ENCODE data around the gene CPVL. TPM values are rescaled to one million over a fixed set of nuclear protein-coding genes. Genes with fewer than 3 reads are reported as not detected.
"Not testable (repeated sequence)": the region's sequence is repeated elsewhere in the genome, so short reads cannot be mapped to it uniquely, and the experiment has no call there.

The CPVL gene
- total and polyA plus RNA-seq, 2 experiments from 2014 or later, result 31.9 to 37.8 TPM

DNA sequence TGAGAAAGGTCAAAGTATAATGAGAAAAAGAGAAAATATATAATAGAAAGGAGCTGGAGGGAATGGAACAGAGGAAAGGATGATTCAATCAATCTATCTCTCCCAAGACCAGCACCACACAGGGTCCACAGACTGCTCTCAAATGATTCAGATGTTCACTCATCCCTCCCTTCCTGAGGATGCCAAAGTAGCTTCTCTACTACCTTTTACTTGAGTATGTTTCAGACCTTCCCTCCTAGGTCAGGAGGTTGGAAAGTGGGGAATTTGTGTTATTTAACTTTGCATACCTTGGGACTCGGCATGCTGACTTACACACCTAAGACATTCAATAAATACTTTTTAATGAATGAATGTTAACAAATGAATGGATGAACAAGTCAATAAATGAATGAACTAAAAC lies 30.6 kb downstream of the CPVL start (continued):
- TF ChIP-seq, protein P1, sequence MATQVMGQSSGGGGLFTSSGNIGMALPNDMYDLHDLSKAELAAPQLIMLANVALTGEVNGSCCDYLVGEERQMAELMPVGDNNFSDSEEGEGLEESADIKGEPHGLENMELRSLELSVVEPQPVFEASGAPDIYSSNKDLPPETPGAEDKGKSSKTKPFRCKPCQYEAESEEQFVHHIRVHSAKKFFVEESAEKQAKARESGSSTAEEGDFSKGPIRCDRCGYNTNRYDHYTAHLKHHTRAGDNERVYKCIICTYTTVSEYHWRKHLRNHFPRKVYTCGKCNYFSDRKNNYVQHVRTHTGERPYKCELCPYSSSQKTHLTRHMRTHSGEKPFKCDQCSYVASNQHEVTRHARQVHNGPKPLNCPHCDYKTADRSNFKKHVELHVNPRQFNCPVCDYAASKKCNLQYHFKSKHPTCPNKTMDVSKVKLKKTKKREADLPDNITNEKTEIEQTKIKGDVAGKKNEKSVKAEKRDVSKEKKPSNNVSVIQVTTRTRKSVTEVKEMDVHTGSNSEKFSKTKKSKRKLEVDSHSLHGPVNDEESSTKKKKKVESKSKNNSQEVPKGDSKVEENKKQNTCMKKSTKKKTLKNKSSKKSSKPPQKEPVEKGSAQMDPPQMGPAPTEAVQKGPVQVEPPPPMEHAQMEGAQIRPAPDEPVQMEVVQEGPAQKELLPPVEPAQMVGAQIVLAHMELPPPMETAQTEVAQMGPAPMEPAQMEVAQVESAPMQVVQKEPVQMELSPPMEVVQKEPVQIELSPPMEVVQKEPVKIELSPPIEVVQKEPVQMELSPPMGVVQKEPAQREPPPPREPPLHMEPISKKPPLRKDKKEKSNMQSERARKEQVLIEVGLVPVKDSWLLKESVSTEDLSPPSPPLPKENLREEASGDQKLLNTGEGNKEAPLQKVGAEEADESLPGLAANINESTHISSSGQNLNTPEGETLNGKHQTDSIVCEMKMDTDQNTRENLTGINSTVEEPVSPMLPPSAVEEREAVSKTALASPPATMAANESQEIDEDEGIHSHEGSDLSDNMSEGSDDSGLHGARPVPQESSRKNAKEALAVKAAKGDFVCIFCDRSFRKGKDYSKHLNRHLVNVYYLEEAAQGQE (IDR thresholded peaks at IDR 0.05; ENCODE audit: unreplicated experiment), result no peak
- TF ChIP-seq ZNF114 (CRISPR knock-in tag; IDR thresholded peaks at IDR 0.05) (no peak), EZH2phosphoT487 (IDR thresholded peaks at IDR 0.05; ENCODE audit: unreplicated experiment) (no peak), STAT1 (IDR thresholded peaks at IDR 0.05; ENCODE audit: unreplicated experiment) (no peak), NANOG (IDR thresholded peaks at IDR 0.05; ENCODE audit: borderline replicate concordance) (no peak), POLR2AphosphoS5 (IDR thresholded peaks at IDR 0.05; ENCODE audit: low read depth) (no peak)
- TF ChIP-seq, protein P2, sequence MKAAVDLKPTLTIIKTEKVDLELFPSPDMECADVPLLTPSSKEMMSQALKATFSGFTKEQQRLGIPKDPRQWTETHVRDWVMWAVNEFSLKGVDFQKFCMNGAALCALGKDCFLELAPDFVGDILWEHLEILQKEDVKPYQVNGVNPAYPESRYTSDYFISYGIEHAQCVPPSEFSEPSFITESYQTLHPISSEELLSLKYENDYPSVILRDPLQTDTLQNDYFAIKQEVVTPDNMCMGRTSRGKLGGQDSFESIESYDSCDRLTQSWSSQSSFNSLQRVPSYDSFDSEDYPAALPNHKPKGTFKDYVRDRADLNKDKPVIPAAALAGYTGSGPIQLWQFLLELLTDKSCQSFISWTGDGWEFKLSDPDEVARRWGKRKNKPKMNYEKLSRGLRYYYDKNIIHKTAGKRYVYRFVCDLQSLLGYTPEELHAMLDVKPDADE (IDR thresholded peaks at IDR 0.05), result no peak
- TF ChIP-seq, protein P3, sequence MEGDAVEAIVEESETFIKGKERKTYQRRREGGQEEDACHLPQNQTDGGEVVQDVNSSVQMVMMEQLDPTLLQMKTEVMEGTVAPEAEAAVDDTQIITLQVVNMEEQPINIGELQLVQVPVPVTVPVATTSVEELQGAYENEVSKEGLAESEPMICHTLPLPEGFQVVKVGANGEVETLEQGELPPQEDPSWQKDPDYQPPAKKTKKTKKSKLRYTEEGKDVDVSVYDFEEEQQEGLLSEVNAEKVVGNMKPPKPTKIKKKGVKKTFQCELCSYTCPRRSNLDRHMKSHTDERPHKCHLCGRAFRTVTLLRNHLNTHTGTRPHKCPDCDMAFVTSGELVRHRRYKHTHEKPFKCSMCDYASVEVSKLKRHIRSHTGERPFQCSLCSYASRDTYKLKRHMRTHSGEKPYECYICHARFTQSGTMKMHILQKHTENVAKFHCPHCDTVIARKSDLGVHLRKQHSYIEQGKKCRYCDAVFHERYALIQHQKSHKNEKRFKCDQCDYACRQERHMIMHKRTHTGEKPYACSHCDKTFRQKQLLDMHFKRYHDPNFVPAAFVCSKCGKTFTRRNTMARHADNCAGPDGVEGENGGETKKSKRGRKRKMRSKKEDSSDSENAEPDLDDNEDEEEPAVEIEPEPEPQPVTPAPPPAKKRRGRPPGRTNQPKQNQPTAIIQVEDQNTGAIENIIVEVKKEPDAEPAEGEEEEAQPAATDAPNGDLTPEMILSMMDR (conservative IDR thresholded peaks at IDR 0.05; ENCODE audit: low read depth in 2 of 2), result no peak

DNA sequence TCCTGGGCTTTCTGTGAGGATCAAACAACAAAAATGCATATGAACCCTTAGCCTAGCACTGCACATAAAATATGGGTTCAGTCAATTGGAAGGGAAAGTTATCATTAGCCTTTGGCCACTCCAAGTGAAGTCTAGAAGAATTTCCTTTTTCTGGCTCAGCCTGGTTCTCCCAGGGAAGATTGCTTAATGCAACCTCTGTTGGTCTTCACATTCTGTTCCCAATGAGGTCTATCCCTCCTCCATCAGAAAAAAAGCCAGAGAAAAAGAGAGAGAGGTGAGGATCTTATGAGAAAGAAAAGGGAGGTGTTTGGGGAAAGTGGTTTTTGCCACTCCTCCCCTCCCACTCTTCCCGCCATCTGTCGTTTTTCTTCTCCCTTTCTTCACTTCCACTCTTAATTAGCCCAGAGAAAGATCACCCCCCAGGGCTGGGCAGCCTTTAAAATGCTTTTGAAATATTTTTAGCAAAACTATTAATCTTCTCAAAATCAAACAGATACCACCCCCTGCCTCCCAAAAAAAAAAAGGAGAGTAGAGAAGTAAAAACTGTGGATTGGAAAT lies 31.1 kb downstream of the CPVL start:
- Histone ChIP-seq H3K36me3 (ENCODE audit: insufficient read depth) (0 out of 2 replicates have a peak, but pooled peaks cover 3% of the 10 kb centered on the region), H3K79me2 (replicated peaks; ENCODE audit: insufficient read depth) (no peaks in the 10 kb centered on the region), H3K27me3 (ENCODE audit: insufficient read depth) (no peaks in the 10 kb centered on the region), H4K20me1 (replicated peaks; ENCODE audit: insufficient read depth) (no peaks in the 10 kb centered on the region), H2AFZ (no peak overlapping the region), H3K4me3 (no peak overlapping the region), H3F3A (replicated peaks; ENCODE audit: low read depth) (no peaks in the 10 kb centered on the region), H3K9me2 (ENCODE audit: insufficient read depth) (no peaks in the 10 kb centered on the region), H3K4me1 (ENCODE audit: insufficient read depth) (peaks cover 9% of the 10 kb centered on the region; the same call in 1 of the 2 replicates), H3K27ac (ENCODE audit: low read depth) (peak overlapping the region; percentile 35; the same call in 1 of the 2 replicates), H3K4me2 (no peak overlapping the region)
- no peak overlapping the region for H3K4me3 Mint-ChIP-seq
- peaks cover 4% of the 10 kb centered on the region for H3K27me3 Mint-ChIP-seq (ENCODE audit: insufficient read depth, low read depth, poor library complexity)
- ATAC-seq, result no peak
- no peak for TF ChIP-seq EZH2 (IDR thresholded peaks at IDR 0.05; ENCODE audit: low read depth, unreplicated experiment)
- TF ChIP-seq STAT1 (IDR thresholded peaks at IDR 0.05; ENCODE audit: unreplicated experiment), result no peak
- TF ChIP-seq, protein P3 (conservative IDR thresholded peaks at IDR 0.05; ENCODE audit: low read depth in 2 of 2), result no peak
- no peak for TF ChIP-seq POLR2AphosphoS5 (IDR thresholded peaks at IDR 0.05; ENCODE audit: low read depth)
- no peak for TF ChIP-seq ZNF331 (CRISPR knock-in tag; IDR thresholded peaks at IDR 0.05; ENCODE audit: low read depth)
- TF ChIP-seq CREB1 (CRISPR knock-in tag; IDR thresholded peaks at IDR 0.05; ENCODE audit: low read depth), result no peak
- peaks cover 3% of the 10 kb centered on the region for H3K9me3 Mint-ChIP-seq
- no peak overlapping the region for H3K27ac Mint-ChIP-seq
- H3K36me3 Mint-ChIP-seq (ENCODE audit: low read depth), result peaks cover 14% of the 10 kb centered on the region
- no peak for DNase-seq (ENCODE audit: low spot score)
- peaks cover 24% of the 10 kb centered on the region for H3K4me1 Mint-ChIP-seq

DNA sequence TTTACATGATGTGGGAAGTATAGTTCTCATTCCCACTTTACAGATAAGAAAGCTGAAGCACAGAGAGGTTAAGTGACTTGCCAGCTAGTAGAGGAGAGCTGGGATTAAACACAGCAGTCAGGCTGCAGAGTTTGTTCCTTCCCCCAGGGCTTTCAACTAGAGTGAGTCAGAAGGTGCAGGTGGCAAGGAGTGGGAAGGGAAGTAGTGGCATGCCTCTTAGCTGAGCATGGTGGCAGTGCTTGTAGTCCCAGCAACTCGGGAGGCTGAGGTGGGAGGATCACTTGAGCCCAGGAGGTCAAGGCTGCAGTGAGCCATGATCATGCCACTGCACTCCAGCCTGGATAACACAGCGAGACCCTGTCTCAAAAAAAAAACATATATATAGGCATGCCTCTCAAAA lies 32.1 kb downstream of the CPVL start:
- not testable (repeated sequence) for H3K4me3 Mint-ChIP-seq; H3K4me3 ChIP-seq; H3K9me3 Mint-ChIP-seq; H3K27ac Mint-ChIP-seq; H3K27me3 Mint-ChIP-seq (ENCODE audit: insufficient read depth, low read depth, poor library complexity); H3K27me3 ChIP-seq (ENCODE audit: insufficient read depth); H3K36me3 ChIP-seq (ENCODE audit: insufficient read depth); H3K27ac ChIP-seq (ENCODE audit: low read depth); DNase-seq (ENCODE audit: low spot score); H4K20me1 ChIP-seq (replicated peaks; ENCODE audit: insufficient read depth); H3K9me2 ChIP-seq (ENCODE audit: insufficient read depth); H3K4me2 ChIP-seq; H3K4me1 ChIP-seq (ENCODE audit: insufficient read depth); H3F3A ChIP-seq (replicated peaks; ENCODE audit: low read depth); H2AFZ ChIP-seq; H3K79me2 ChIP-seq (replicated peaks; ENCODE audit: insufficient read depth)
- peaks cover 24% of the 10 kb centered on the region for H3K4me1 Mint-ChIP-seq
- H3K36me3 Mint-ChIP-seq (ENCODE audit: low read depth), result peaks cover 14% of the 10 kb centered on the region
- ATAC-seq, result peak; percentile 24; the same call in 2 of the 3 replicates
